Measurements from ENCODE around the gene GNAO1.

GRCh38 chr16:56297684-56298083, 106.4 kb downstream of the GNAO1 start:
- TF ChIP-seq CTCF (IDR thresholded peaks at IDR 0.05): no peak
- no peak for TF ChIP-seq ZFX (IDR thresholded peaks at IDR 0.05; ENCODE audit: borderline replicate concordance)
